HepG2 (cell line): Measurements from ENCODE around the gene WWC2.

Experiments
- CBX5 ChIP-seq: sonication (generic); formaldehyde crosslinking; IDR thresholded peaks from 2 replicates; pipeline ENCODE4 v1.4.0; 2020; ENCODE audit warnings: missing genetic modification reagents, borderline replicate concordance
- CHD2 ChIP-seq: IDR thresholded peaks from 2 replicates; pipeline ENCODE4 v1.6.1; 2011; ENCODE audit warnings: low read depth, low read length, improper control_type of control experiment
- FOXA3 ChIP-seq: IDR thresholded peaks from 2 replicates; pipeline ENCODE4 v1.6.1; 2016; ENCODE audit warnings: missing genetic modification reagents, missing compliant biosample characterization
- HCFC1 ChIP-seq: fragments of 150-350 bp; IDR thresholded peaks from 2 replicates; pipeline ENCODE4 v1.6.1; 2014; ENCODE audit warnings: low read depth, low read length
- MEF2D ChIP-seq: sonication (generic); formaldehyde crosslinking; IDR thresholded peaks from 2 replicates; pipeline ENCODE4 v1.5.1; 2020; ENCODE audit warnings: mild to moderate bottlenecking, missing genetic modification reagents
- ZFP36 ChIP-seq: fragments of 150-350 bp; IDR thresholded peaks from 2 replicates; pipeline ENCODE4 v1.6.1; 2018; ENCODE audit warnings: borderline replicate concordance, low read length, low read depth; ENCODE audit not compliant: partially characterized antibody
- ZSCAN20 ChIP-seq: sonication (generic); formaldehyde crosslinking; IDR thresholded peaks from 2 replicates; pipeline ENCODE4 v1.4.0; 2020; ENCODE audit warnings: missing genetic modification reagents, mild to moderate bottlenecking, borderline replicate concordance
- TF ChIP-seq, protein P1 (sequence below): sonication (generic); formaldehyde crosslinking; IDR thresholded peaks from 2 replicates; pipeline ENCODE4 v1.5.0; 2020; ENCODE audit warnings: mild to moderate bottlenecking, missing genetic modification reagents, moderate library complexity
- TF ChIP-seq, protein P2 (sequence below): sonication (generic); formaldehyde crosslinking; IDR thresholded peaks from 2 replicates; pipeline ENCODE4 v1.5.0; 2020; ENCODE audit warnings: missing genetic modification reagents
- TF ChIP-seq, protein P3 (sequence below): IDR thresholded peaks from 2 replicates; pipeline ENCODE4 v1.6.1; 2012; ENCODE audit warnings: inconsistent platforms

DNA sequence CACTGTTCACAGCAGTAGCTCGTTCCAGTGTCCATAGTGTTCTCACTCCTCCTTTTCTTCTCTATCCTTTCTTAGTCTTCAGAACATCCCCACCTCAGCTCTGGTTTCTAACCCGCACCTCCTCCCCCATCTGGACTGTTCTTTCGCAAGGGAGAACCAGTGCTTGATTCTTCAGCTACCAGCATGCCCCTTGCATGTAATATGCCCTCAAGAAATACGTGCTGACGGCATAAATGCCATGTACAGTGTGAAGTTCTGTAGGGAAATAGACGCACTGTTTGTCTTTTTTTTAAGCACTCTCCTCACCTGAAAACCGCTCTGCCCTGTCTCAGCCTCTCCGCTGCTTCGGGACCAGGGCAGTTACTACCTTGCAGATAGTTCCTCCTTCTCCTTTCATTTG lies 215.7 kb downstream of the WWC2 start:
- TF ChIP-seq MEF2D (CRISPR knock-in tag) = no peak
- TF ChIP-seq ZFP36 = no peak
- TF ChIP-seq, protein P1, sequence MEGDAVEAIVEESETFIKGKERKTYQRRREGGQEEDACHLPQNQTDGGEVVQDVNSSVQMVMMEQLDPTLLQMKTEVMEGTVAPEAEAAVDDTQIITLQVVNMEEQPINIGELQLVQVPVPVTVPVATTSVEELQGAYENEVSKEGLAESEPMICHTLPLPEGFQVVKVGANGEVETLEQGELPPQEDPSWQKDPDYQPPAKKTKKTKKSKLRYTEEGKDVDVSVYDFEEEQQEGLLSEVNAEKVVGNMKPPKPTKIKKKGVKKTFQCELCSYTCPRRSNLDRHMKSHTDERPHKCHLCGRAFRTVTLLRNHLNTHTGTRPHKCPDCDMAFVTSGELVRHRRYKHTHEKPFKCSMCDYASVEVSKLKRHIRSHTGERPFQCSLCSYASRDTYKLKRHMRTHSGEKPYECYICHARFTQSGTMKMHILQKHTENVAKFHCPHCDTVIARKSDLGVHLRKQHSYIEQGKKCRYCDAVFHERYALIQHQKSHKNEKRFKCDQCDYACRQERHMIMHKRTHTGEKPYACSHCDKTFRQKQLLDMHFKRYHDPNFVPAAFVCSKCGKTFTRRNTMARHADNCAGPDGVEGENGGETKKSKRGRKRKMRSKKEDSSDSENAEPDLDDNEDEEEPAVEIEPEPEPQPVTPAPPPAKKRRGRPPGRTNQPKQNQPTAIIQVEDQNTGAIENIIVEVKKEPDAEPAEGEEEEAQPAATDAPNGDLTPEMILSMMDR (CRISPR knock-in tag) = no peak
- TF ChIP-seq FOXA3 = no peak
- no peak for TF ChIP-seq CHD2
- TF ChIP-seq, protein P2, sequence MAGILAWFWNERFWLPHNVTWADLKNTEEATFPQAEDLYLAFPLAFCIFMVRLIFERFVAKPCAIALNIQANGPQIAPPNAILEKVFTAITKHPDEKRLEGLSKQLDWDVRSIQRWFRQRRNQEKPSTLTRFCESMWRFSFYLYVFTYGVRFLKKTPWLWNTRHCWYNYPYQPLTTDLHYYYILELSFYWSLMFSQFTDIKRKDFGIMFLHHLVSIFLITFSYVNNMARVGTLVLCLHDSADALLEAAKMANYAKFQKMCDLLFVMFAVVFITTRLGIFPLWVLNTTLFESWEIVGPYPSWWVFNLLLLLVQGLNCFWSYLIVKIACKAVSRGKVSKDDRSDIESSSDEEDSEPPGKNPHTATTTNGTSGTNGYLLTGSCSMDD (CRISPR knock-in tag) = no peak
- no peak for TF ChIP-seq HCFC1
- no peak for TF ChIP-seq CBX5 (CRISPR knock-in tag)
- TF ChIP-seq ZSCAN20 (CRISPR knock-in tag) = no peak
- TF ChIP-seq, protein P3, sequence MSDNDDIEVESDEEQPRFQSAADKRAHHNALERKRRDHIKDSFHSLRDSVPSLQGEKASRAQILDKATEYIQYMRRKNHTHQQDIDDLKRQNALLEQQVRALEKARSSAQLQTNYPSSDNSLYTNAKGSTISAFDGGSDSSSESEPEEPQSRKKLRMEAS = no peak
